ENCODE measurements around the gene OR5M3. TPM values are rescaled to one million over a fixed set of nuclear protein-coding genes. Genes with fewer than 3 reads are reported as not detected.

OR5M3 gene
- total and polyA plus RNA-seq, 9 of the 15 experiments (the other 6 are each of a cell fraction or from before 2014, with no cell fraction given), result not detected

DNA sequence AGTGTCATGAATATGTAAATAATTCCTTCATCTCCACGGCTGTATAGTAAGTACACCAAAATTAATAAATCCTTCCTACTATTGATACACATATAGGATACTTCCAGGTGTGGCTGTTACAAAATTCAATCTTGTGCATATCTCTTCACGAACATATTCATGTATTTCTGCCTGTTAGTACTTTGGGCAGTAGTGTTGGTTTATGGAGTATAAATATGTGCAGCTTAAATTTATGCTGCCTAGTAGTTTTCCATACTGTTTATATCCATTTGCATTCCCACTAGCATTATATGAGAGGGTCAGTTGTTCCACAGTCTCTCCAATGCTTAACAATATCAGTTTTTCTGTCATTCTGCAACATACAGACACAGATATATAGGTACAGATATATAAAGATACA lies 22.0 kb upstream of the OR5M3 start:
- intact Hi-C loops (cut with micrococcal nuclease), result no loop called here
- TF ChIP-seq ERF (CRISPR knock-in tag; IDR thresholded peaks at IDR 0.05) (no peak), IFI16 (CRISPR knock-in tag; IDR thresholded peaks at IDR 0.05) (no peak), ZNF212 (CRISPR knock-in tag; IDR thresholded peaks at IDR 0.05) (no peak), ZNF143 (CRISPR knock-in tag; IDR thresholded peaks at IDR 0.05) (no peak), RBM34 (IDR thresholded peaks at IDR 0.05; ENCODE audit: borderline replicate concordance, insufficient read depth, low read length) (no peak), NCOA4 (IDR thresholded peaks at IDR 0.05; ENCODE audit: partially characterized antibody) (no peak)
- TF ChIP-seq, protein P1, sequence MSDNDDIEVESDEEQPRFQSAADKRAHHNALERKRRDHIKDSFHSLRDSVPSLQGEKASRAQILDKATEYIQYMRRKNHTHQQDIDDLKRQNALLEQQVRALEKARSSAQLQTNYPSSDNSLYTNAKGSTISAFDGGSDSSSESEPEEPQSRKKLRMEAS (CRISPR knock-in tag; IDR thresholded peaks at IDR 0.05), result no peak
- TF ChIP-seq, protein P2, sequence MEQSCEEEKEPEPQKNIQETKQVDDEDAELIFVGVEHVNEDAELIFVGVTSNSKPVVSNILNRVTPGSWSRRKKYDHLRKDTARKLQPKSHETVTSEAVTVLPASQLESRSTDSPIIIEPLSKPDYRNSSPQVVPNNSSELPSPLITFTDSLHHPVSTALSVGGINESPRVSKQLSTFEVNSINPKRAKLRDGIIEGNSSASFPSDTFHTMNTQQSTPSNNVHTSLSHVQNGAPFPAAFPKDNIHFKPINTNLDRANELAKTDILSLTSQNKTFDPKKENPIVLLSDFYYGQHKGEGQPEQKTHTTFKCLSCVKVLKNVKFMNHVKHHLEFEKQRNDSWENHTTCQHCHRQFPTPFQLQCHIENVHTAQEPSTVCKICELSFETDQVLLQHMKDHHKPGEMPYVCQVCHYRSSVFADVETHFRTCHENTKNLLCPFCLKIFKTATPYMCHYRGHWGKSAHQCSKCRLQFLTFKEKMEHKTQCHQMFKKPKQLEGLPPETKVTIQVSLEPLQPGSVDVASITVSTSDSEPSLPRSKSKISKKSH (CRISPR knock-in tag; IDR thresholded peaks at IDR 0.05), result no peak
- TF ChIP-seq, protein P3, sequence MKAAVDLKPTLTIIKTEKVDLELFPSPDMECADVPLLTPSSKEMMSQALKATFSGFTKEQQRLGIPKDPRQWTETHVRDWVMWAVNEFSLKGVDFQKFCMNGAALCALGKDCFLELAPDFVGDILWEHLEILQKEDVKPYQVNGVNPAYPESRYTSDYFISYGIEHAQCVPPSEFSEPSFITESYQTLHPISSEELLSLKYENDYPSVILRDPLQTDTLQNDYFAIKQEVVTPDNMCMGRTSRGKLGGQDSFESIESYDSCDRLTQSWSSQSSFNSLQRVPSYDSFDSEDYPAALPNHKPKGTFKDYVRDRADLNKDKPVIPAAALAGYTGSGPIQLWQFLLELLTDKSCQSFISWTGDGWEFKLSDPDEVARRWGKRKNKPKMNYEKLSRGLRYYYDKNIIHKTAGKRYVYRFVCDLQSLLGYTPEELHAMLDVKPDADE (conservative IDR thresholded peaks at IDR 0.05; ENCODE audit: control insufficient read depth, low read depth, low read length), result no peak
- ChIA-PET POLR2A (no interaction called here), CTCF (ENCODE audit: low intra/inter-chr PET ratio) (no interaction called here)
- Histone ChIP-seq H3K9me1 (ENCODE audit: control insufficient read depth, insufficient read depth, low read length) (no peaks in the 10 kb centered on the region), H3K79me2 (ENCODE audit: control insufficient read depth, insufficient read depth, low read length) (no peaks in the 10 kb centered on the region), H3K36me3 (ENCODE audit: control insufficient read depth, insufficient read depth, low read length) (no peaks in the 10 kb centered on the region), H4K20me1 (replicated peaks; ENCODE audit: control insufficient read depth, insufficient read depth, low read length) (no peaks in the 10 kb centered on the region), H2AFZ (ENCODE audit: low read depth, low read length) (no peak overlapping the region), H3K9me3 (replicated peaks; ENCODE audit: control insufficient read depth, insufficient read depth, low read depth, low read length) (no peaks in the 10 kb centered on the region), H3K27ac (ENCODE audit: extremely low read depth, low read depth, low read length) (no peak overlapping the region), H3K4me1 (replicated peaks in 1 of 2; ENCODE audit: control insufficient read depth in 2 of 2, insufficient read depth in 2 of 2, low read length in 2 of 2) (no peaks in the 10 kb centered on the region), H3K9ac (ENCODE audit: insufficient read depth in 1 of 2, low read depth in 2 of 2, low read length in 2 of 2) (no peak overlapping the region), H3K4me3 (no peak overlapping the region), H3K27me3 (ENCODE audit: control insufficient read depth in 2 of 2, insufficient read depth in 2 of 2, low read length in 2 of 2) (no peaks in the 10 kb centered on the region), H3K4me2 (ENCODE audit: insufficient read depth, low read length) (no peak overlapping the region)
- no TSS peak for BruUV-seq (replicated peaks)
- FAIRE-seq, result no peak
- no peak for ATAC-seq
- 0% methylated on average over 2 of the region's 2 CpGs for WGBS (ENCODE audit: insufficient coverage, low coverage, missing lambda C conversion rate)
- DNase-seq (ENCODE audit: extremely low read depth in 1 of 4, low spot score in 3 of 4), result no peak
- in situ Hi-C loops (cut with MboI), result no loop called here

All from K562 (cell line).